Osteoblast (primary cell): ENCODE results near the gene ELN. TPM values are rescaled to one million over a fixed set of nuclear protein-coding genes. Genes with fewer than 3 reads are reported as not detected.
A peak's percentile ranks its signal among the peaks of the same experiment; 100 is the strongest.

Experiments used
- DNase-seq: peaks from one replicate; pipeline ENCODE4 v3.0.0; 2011; ENCODE audit warnings: low spot score, mixed read lengths; ENCODE audit not compliant: insufficient read length; ENCODE audit errors: missing footprints
- H2AFZ ChIP-seq: 2 replicates; pipeline ENCODE4 v1.6.0; 2011; ENCODE audit warnings: mild to moderate bottlenecking, low read length
- H3K27ac ChIP-seq: 2 replicates; pipeline ENCODE4 v1.5.1; 2011; ENCODE audit warnings: mild to moderate bottlenecking, low read depth, low read length, moderate library complexity
- H3K27me3 ChIP-seq: 2 replicates; pipeline ENCODE4 v1.6.0; 2012; ENCODE audit warnings: mild to moderate bottlenecking, control low read depth, inconsistent platforms, low read length, moderate library complexity; ENCODE audit not compliant: insufficient read depth
- H3K36me3 ChIP-seq: 2 replicates; pipeline ENCODE4 v1.5.1; 2011; ENCODE audit warnings: mild to moderate bottlenecking, low read length, control low read depth, moderate library complexity; ENCODE audit not compliant: insufficient read depth
- H3K4me1 ChIP-seq: 2 replicates; pipeline ENCODE4 v1.5.1; 2011; ENCODE audit warnings: mild to moderate bottlenecking, low read length, control low read depth, moderate library complexity; ENCODE audit not compliant: insufficient read depth
- H3K4me2 ChIP-seq: 2 replicates; pipeline ENCODE4 v1.6.0; 2011; ENCODE audit warnings: mild to moderate bottlenecking, low read length; ENCODE audit not compliant: insufficient read depth
- H3K4me3 ChIP-seq: fragments of 200-600 bp; sonication (generic); 3 replicates; pipeline ENCODE4 v1.5.1; 2012; ENCODE audit warnings: mild to moderate bottlenecking, low read length, inconsistent platforms; ENCODE audit not compliant: insufficient read depth
- H3K79me2 ChIP-seq: 2 replicates; pipeline ENCODE4 v1.6.0; 2012; ENCODE audit warnings: mild to moderate bottlenecking, low read length, control low read depth, inconsistent platforms; ENCODE audit not compliant: insufficient read depth
- H3K9me3 ChIP-seq: 2 replicates; pipeline ENCODE4 v1.5.1; 2011; ENCODE audit warnings: low read depth, low read length, control low read depth
- H4K20me1 ChIP-seq: 2 replicates; pipeline ENCODE4 v1.6.0; 2012; ENCODE audit warnings: mild to moderate bottlenecking, low read length, control low read depth; ENCODE audit not compliant: insufficient read depth
- total RNA-seq: library from RNA; depleted of rRNA; stranded (reverse); fragments of >200 nt; gene quantifications from 2 replicates; pipeline ENCODE4 v1.2.3, GENCODE V29; 2012
- TF ChIP-seq, protein P1 (sequence below): IDR thresholded peaks from 2 replicates; pipeline ENCODE4 v1.5.1; 2011; ENCODE audit warnings: mild to moderate bottlenecking, low read depth, low read length, moderate library complexity; ENCODE audit errors: extremely low read depth

ELN gene
- total RNA-seq, 1 donor, result 69.1 TPM

DNA sequence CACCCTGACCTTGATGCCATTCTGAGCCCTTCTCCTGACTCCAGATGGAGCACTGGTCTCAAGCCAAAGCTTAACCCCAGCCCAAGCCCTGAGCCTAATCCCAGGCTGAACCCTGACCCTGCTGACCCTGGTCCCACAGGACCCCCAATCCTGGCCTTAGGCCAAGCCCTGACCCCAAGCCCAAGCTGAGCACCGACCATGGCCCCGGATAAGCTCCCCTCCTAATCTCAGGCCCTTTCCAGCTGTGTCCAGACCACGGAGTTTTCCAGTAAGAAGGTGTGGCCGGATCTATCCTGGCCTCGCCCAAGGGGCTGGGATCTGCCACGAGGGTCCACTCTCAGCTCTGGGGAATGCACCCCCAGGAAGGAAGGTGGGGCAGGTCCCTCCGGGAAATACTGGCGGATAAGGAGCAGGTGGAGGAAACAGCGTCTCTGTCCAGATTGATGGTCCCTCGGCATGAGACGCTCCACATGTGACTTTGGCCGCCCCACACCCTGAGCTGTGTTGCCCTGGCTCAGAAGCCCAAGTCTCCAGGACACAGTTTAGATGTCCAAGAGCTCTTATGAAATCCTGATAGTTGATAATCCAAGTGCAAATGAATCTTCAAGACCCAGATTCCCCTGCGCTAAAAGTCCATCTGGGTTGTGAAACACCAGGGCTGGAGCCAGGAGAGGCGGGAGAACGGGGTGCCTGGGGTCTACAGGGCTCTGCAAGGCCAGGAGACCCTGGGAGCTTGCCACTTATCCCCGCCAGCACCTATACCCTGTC lies 10.4 kb downstream of the ELN start:
- H3K4me1 ChIP-seq, result peaks cover 8% of the 10 kb centered on the region
- DNase-seq, result peak; percentile 52
- no peaks in the 10 kb centered on the region for H4K20me1 ChIP-seq
- H3K27ac ChIP-seq, result no peak overlapping the region
- no peaks in the 10 kb centered on the region for H3K36me3 ChIP-seq
- no peak overlapping the region for H2AFZ ChIP-seq
- H3K27me3 ChIP-seq, result no peaks in the 10 kb centered on the region
- no peaks in the 10 kb centered on the region for H3K79me2 ChIP-seq
- no peaks in the 10 kb centered on the region for H3K9me3 ChIP-seq
- TF ChIP-seq, protein P1, sequence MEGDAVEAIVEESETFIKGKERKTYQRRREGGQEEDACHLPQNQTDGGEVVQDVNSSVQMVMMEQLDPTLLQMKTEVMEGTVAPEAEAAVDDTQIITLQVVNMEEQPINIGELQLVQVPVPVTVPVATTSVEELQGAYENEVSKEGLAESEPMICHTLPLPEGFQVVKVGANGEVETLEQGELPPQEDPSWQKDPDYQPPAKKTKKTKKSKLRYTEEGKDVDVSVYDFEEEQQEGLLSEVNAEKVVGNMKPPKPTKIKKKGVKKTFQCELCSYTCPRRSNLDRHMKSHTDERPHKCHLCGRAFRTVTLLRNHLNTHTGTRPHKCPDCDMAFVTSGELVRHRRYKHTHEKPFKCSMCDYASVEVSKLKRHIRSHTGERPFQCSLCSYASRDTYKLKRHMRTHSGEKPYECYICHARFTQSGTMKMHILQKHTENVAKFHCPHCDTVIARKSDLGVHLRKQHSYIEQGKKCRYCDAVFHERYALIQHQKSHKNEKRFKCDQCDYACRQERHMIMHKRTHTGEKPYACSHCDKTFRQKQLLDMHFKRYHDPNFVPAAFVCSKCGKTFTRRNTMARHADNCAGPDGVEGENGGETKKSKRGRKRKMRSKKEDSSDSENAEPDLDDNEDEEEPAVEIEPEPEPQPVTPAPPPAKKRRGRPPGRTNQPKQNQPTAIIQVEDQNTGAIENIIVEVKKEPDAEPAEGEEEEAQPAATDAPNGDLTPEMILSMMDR, result no peak
- no peak overlapping the region for H3K4me2 ChIP-seq
- H3K4me3 ChIP-seq, result no peak overlapping the region

DNA sequence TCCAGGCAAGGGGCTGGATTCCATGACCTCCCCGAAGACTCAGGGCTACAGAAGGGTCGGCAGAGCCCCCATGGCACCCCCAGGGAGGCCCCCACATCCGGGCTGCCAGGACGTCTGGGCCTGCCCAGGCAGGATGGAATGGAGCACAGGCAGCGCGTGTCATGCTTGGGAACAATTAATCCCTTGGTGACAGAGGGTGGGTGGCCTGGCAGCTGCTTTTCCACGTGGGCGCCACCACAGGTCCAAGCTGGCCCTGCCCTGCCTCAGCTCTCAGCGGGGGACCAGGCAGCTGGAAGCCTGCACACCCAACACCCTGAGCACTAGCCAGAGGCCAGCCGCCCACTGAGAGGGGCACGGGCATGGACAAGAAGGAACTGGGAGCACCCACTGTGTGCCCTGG lies 11.4 kb downstream of the ELN start:
- no peak overlapping the region for H3K4me2 ChIP-seq
- H3K9me3 ChIP-seq, result no peaks in the 10 kb centered on the region
- no peaks in the 10 kb centered on the region for H3K27me3 ChIP-seq
- peaks cover 2% of the 10 kb centered on the region for H3K4me1 ChIP-seq
- H4K20me1 ChIP-seq, result no peaks in the 10 kb centered on the region
- H3K4me3 ChIP-seq, result no peak overlapping the region
- TF ChIP-seq, protein P1, result no peak
- H3K79me2 ChIP-seq, result no peaks in the 10 kb centered on the region
- DNase-seq, result peak; percentile 44
- no peaks in the 10 kb centered on the region for H3K36me3 ChIP-seq
- H2AFZ ChIP-seq, result no peak overlapping the region
- H3K27ac ChIP-seq, result no peak overlapping the region

DNA sequence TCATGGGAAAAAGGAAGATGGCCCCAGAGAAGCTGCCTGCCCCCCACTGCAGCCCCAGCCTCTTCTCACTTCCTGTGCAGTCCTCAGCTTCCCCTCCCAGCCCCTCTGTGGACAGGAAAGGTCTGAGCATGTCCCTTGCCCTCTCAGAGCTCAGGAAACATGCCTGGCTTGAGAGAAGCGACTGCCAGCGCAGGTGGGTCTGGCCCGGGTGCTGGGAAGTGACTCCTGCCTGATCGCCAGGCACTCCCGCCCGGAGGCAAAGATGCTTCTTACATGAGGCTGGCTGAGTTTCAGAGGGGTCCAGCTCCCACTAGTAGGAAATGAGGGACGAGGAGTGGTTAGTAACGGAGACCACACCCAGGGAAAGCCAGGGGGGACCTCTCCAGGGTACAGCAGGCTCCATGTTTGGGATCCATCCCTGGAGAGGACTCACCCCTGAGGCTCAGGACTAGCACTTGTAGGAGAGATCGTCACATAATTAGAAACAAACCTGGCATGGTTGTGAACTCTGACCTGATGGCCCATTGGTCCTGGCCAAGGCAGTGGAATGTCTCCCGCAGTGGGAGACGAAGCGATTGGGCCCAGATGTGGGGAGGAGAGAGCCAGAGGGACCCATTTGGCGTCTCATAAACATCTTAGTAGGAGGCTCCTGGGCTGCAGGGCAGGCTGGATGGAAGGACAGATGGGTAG lies 12.3 kb downstream of the ELN start:
- H3K4me2 ChIP-seq, result no peak overlapping the region
- H3K79me2 ChIP-seq, result no peaks in the 10 kb centered on the region
- DNase-seq, result peak; percentile 68
- H3K36me3 ChIP-seq, result no peaks in the 10 kb centered on the region
- TF ChIP-seq, protein P1, result no peak
- H3K27me3 ChIP-seq, result no peaks in the 10 kb centered on the region
- H3K27ac ChIP-seq, result no peak overlapping the region
- no peaks in the 10 kb centered on the region for H3K9me3 ChIP-seq
- H4K20me1 ChIP-seq, result no peaks in the 10 kb centered on the region
- no peak overlapping the region for H3K4me3 ChIP-seq
- H3K4me1 ChIP-seq, result no peaks in the 10 kb centered on the region
- H2AFZ ChIP-seq, result no peak overlapping the region

DNA sequence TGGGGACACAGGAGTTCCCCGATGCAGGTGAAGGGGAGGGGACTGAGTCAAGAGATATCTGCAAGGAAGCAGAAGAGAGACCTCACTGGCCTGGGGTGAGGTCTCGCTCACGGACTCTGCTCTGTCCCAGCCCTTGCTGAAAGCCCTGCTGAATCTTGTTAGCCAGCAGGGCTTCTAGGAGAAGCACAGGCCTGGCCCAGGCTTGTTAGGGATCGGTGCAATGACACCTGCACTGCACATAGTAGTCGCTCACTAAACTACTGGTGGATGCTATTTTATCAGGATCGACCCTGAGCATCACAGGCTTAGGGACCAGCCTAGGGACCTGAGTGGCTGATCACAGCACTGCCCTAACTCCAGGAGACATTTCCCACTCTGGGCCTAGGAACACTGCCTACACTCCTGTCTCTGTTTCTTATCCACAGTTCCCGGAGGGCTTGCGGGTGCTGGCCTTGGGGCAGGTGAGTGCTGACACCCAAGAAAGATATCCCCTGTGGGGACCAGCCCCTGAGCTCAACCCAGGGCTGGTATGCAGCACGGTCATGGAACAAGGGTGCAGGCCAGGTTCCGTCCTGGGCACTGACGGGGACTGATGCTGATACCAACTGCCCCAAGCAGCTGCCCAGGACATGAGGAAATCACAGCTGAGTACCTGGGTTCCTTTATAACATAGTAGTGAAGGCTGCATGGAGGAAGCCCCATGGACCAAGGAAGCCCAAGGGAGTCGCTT lies 13.0 kb downstream of the ELN start:
- no peaks in the 10 kb centered on the region for H3K9me3 ChIP-seq
- no peak overlapping the region for H3K27ac ChIP-seq
- H3K4me3 ChIP-seq, result no peak overlapping the region
- H3K79me2 ChIP-seq, result no peaks in the 10 kb centered on the region
- H4K20me1 ChIP-seq, result no peaks in the 10 kb centered on the region
- TF ChIP-seq, protein P1, result no peak
- H3K36me3 ChIP-seq, result no peaks in the 10 kb centered on the region
- no peaks in the 10 kb centered on the region for H3K4me1 ChIP-seq
- H3K27me3 ChIP-seq, result no peaks in the 10 kb centered on the region
- DNase-seq, result peak; percentile 66
- no peak overlapping the region for H2AFZ ChIP-seq
- H3K4me2 ChIP-seq, result no peak overlapping the region
